Nephron progenitor cell (in vitro differentiated cells): ENCODE results near the gene RAPGEF4.

Source experiments
- DNase-seq: peaks from one replicate; pipeline ENCODE4 v3.0.0; 2021
- H3K27ac Mint-ChIP-seq: 2 replicates; pipeline ENCODE4 v1.8.0; 2021; ENCODE audit warnings: mild to moderate bottlenecking, moderate library complexity, mixed read lengths
- H3K27me3 Mint-ChIP-seq: 2 replicates; pipeline ENCODE4 v1.8.0; 2021; ENCODE audit warnings: mild to moderate bottlenecking, low read depth, mixed read lengths; ENCODE audit not compliant: poor library complexity
- H3K36me3 Mint-ChIP-seq: 2 replicates; pipeline ENCODE4 v1.8.0; 2021; ENCODE audit warnings: low read depth, mixed read lengths
- H3K4me1 Mint-ChIP-seq: 2 replicates; pipeline ENCODE4 v1.8.0; 2021; ENCODE audit warnings: mixed read lengths
- H3K4me3 Mint-ChIP-seq: 2 replicates; pipeline ENCODE4 v1.8.0; 2021; ENCODE audit warnings: mild to moderate bottlenecking, moderate library complexity, mixed read lengths
- H3K9me3 Mint-ChIP-seq: 2 replicates; pipeline ENCODE4 v1.8.0; 2021; ENCODE audit warnings: mild to moderate bottlenecking, moderate library complexity, mixed read lengths
- CTCF ChIP-seq: fragments of 200-600 bp; sonication (generic); IDR thresholded peaks from 2 replicates; pipeline ENCODE4 v1.5.0; 2021; ENCODE audit warnings: antibody characterized with exemption

The RAPGEF4 gene

GRCh38 chr2:172914341-172915008, 178.8 kb downstream of the RAPGEF4 start:
- no peak overlapping the region for H3K4me3 Mint-ChIP-seq
- TF ChIP-seq CTCF = no peak
- no peak for DNase-seq
- peaks cover 16% of the 10 kb centered on the region for H3K27me3 Mint-ChIP-seq
- no peaks in the 10 kb centered on the region for H3K36me3 Mint-ChIP-seq
- H3K27ac Mint-ChIP-seq = no peak overlapping the region
- H3K9me3 Mint-ChIP-seq = no peaks in the 10 kb centered on the region
- H3K4me1 Mint-ChIP-seq = peaks cover 6% of the 10 kb centered on the region

- no peak for TF ChIP-seq CTCF
- H3K4me1 Mint-ChIP-seq = peaks cover 20% of the 10 kb centered on the region
- H3K36me3 Mint-ChIP-seq = no peaks in the 10 kb centered on the region
- peaks cover 5% of the 10 kb centered on the region for H3K27me3 Mint-ChIP-seq
- DNase-seq = no peak
- no peak overlapping the region for H3K27ac Mint-ChIP-seq
- no peak overlapping the region for H3K4me3 Mint-ChIP-seq
- no peaks in the 10 kb centered on the region for H3K9me3 Mint-ChIP-seq
These were observed 182.1 kb downstream of the RAPGEF4 start for GRCh38 chr2:172917716-172918115.

GRCh38 chr2:172919732-172920131, 184.1 kb downstream of the RAPGEF4 start:
- TF ChIP-seq CTCF = no peak
- peaks cover 26% of the 10 kb centered on the region for H3K4me1 Mint-ChIP-seq
- no peaks in the 10 kb centered on the region for H3K9me3 Mint-ChIP-seq
- no peak overlapping the region for H3K27ac Mint-ChIP-seq
- H3K4me3 Mint-ChIP-seq = no peak overlapping the region
- no peaks in the 10 kb centered on the region for H3K36me3 Mint-ChIP-seq
- no peak for DNase-seq
- H3K27me3 Mint-ChIP-seq = peaks cover 2% of the 10 kb centered on the region

- Mint-ChIP-seq H3K27ac (no peak overlapping the region), H3K4me1 (peaks cover 26% of the 10 kb centered on the region), H3K4me3 (no peak overlapping the region)
These were observed 186.0 kb downstream of the RAPGEF4 start for GRCh38 chr2:172921532-172922236.

GRCh38 chr2:172922306-172922705, 186.7 kb downstream of the RAPGEF4 start:
- TF ChIP-seq CTCF = no peak
- Mint-ChIP-seq H3K9me3 (no peaks in the 10 kb centered on the region), H3K27me3 (peaks cover 10% of the 10 kb centered on the region), H3K4me1 (peaks cover 26% of the 10 kb centered on the region), H3K36me3 (no peaks in the 10 kb centered on the region), H3K27ac (no peak overlapping the region), H3K4me3 (no peak overlapping the region)
- DNase-seq = no peak

More at GRCh38 chr2:172921532-172922236, 186.0 kb downstream of the RAPGEF4 start:
- TF ChIP-seq CTCF = no peak
- Mint-ChIP-seq H3K36me3 (no peaks in the 10 kb centered on the region), H3K9me3 (no peaks in the 10 kb centered on the region), H3K27me3 (peaks cover 10% of the 10 kb centered on the region)
- DNase-seq = no peak
